Stimulated activated CD4-positive, alpha-beta T cell treated with anti-CD3 and anti-CD28 coated beads, Interleukin-1b, Interleukin-23, amount 100 ng/mL, for 48 hours (primary cell): Measurements from ENCODE around the gene NT5DC3.
A peak's percentile ranks its signal among the peaks of the same experiment; 100 is the strongest.
"Not testable (repeated sequence)": the region's sequence is repeated elsewhere in the genome, so short reads cannot be mapped to it uniquely, and the experiment has no call there.

ENCODE experiments used
- DNase-seq: peaks from one replicate; pipeline ENCODE4 v3.0.0-alpha.2; 2020

The NT5DC3 gene

GRCh38 chr12:103855036-103855712 is 14.1 kb upstream of the NT5DC3 start:
- no peak for DNase-seq

GRCh38 chr12:103854372-103854973 is 13.4 kb upstream of the NT5DC3 start:
- DNase-seq = no peak

- DNase-seq = no peak
Observed at GRCh38 chr12:103852498-103852997, 11.5 kb upstream of the NT5DC3 start.

- DNase-seq = no peak
Observed at GRCh38 chr12:103851127-103851526, 10.1 kb upstream of the NT5DC3 start.

GRCh38 chr12:103850429-103850828 is 9.4 kb upstream of the NT5DC3 start:
- no peak for DNase-seq

- no peak for DNase-seq
Observed at GRCh38 chr12:103848917-103849491, 8.0 kb upstream of the NT5DC3 start.

- DNase-seq = no peak
Observed at GRCh38 chr12:103848143-103848542, 7.1 kb upstream of the NT5DC3 start.

- no peak for DNase-seq
Observed at GRCh38 chr12:103846415-103846814, 5.4 kb upstream of the NT5DC3 start.

GRCh38 chr12:103844305-103844704 is 3.3 kb upstream of the NT5DC3 start:
- no peak for DNase-seq

GRCh38 chr12:103841690-103842584 is 903 bp upstream of the NT5DC3 start:
- DNase-seq = peak; percentile 45

GRCh38 chr12:103840462-103840875 is 565 bp downstream of the NT5DC3 start:
- DNase-seq = peak; percentile 37

- no peak for DNase-seq
Observed at GRCh38 chr12:103839609-103840461, 1.2 kb downstream of the NT5DC3 start.

- DNase-seq = no peak
Observed at GRCh38 chr12:103839103-103839502, 1.9 kb downstream of the NT5DC3 start.

- no peak for DNase-seq
Observed at GRCh38 chr12:103838254-103838914, 2.6 kb downstream of the NT5DC3 start.

GRCh38 chr12:103836345-103836744 is 4.7 kb downstream of the NT5DC3 start:
- no peak for DNase-seq

- DNase-seq = not testable (repeated sequence)
Observed at GRCh38 chr12:103835747-103836335, 5.2 kb downstream of the NT5DC3 start.

- no peak for DNase-seq
Observed at GRCh38 chr12:103834942-103835341, 6.1 kb downstream of the NT5DC3 start.

GRCh38 chr12:103833891-103834290 is 7.1 kb downstream of the NT5DC3 start:
- no peak for DNase-seq

GRCh38 chr12:103833095-103833775 is 7.8 kb downstream of the NT5DC3 start:
- DNase-seq = no peak
